ENCODE results near the gene GPATCH2L. TPM values are rescaled to one million over a fixed set of nuclear protein-coding genes. Genes with fewer than 3 reads are reported as not detected.

GPATCH2L gene
- total RNA-seq, 1 donor: 47.9 TPM

GRCh38 chr14:76174982-76175381 lies 23.3 kb downstream of the GPATCH2L start:
- no peak for TF ChIP-seq CTCF (IDR thresholded peaks at IDR 0.05; ENCODE audit: insufficient read depth, low read length)
- DNase-seq (ENCODE audit: low read depth): no peak
- no peak overlapping the region for H3K4me3 ChIP-seq (ENCODE audit: low read depth, low read length)

GRCh38 chr14:76175942-76176341 lies 24.2 kb downstream of the GPATCH2L start:
- no peak for TF ChIP-seq CTCF (IDR thresholded peaks at IDR 0.05; ENCODE audit: insufficient read depth, low read length)
- no peak overlapping the region for H3K4me3 ChIP-seq (ENCODE audit: low read depth, low read length)
- no peak for DNase-seq (ENCODE audit: low read depth)

- peak; percentile 24 for TF ChIP-seq CTCF (IDR thresholded peaks at IDR 0.05; ENCODE audit: insufficient read depth, low read length)
- peak; percentile 7 for DNase-seq (ENCODE audit: low read depth)
- H3K4me3 ChIP-seq (ENCODE audit: low read depth, low read length): no peak overlapping the region
These were observed 29.8 kb downstream of the GPATCH2L start for GRCh38 chr14:76181546-76181945.

- no peak for TF ChIP-seq CTCF (IDR thresholded peaks at IDR 0.05; ENCODE audit: insufficient read depth, low read length)
- H3K4me3 ChIP-seq (ENCODE audit: low read depth, low read length): no peak overlapping the region
- DNase-seq (ENCODE audit: low read depth): no peak
These were observed 34.7 kb downstream of the GPATCH2L start for GRCh38 chr14:76186308-76187027.

GRCh38 chr14:76191297-76191696 lies 39.6 kb downstream of the GPATCH2L start:
- no peak overlapping the region for H3K4me3 ChIP-seq (ENCODE audit: low read depth, low read length)

GRCh38 chr14:76193696-76194095 lies 42.0 kb downstream of the GPATCH2L start:
- no peak for TF ChIP-seq CTCF (IDR thresholded peaks at IDR 0.05; ENCODE audit: insufficient read depth, low read length)
- no peak for DNase-seq (ENCODE audit: low read depth)

More at GRCh38 chr14:76191297-76191696, 39.6 kb downstream of the GPATCH2L start:
- TF ChIP-seq CTCF (IDR thresholded peaks at IDR 0.05; ENCODE audit: insufficient read depth, low read length): no peak
- no peak for DNase-seq (ENCODE audit: low read depth)

GRCh38 chr14:76194327-76194726 lies 42.6 kb downstream of the GPATCH2L start:
- no peak for DNase-seq (ENCODE audit: low read depth)
- H3K4me3 ChIP-seq (ENCODE audit: low read depth, low read length): no peak overlapping the region
- no peak for TF ChIP-seq CTCF (IDR thresholded peaks at IDR 0.05; ENCODE audit: insufficient read depth, low read length)

More at GRCh38 chr14:76193696-76194095, 42.0 kb downstream of the GPATCH2L start:
- H3K4me3 ChIP-seq (ENCODE audit: low read depth, low read length): no peak overlapping the region
